ENCODE results near the gene RRAD. TPM values are rescaled to one million over a fixed set of nuclear protein-coding genes. Genes with fewer than 3 reads are reported as not detected.

RRAD gene
- total and polyA plus RNA-seq, 11 donors, result 57.5 to 298 (median 152) TPM

DNA sequence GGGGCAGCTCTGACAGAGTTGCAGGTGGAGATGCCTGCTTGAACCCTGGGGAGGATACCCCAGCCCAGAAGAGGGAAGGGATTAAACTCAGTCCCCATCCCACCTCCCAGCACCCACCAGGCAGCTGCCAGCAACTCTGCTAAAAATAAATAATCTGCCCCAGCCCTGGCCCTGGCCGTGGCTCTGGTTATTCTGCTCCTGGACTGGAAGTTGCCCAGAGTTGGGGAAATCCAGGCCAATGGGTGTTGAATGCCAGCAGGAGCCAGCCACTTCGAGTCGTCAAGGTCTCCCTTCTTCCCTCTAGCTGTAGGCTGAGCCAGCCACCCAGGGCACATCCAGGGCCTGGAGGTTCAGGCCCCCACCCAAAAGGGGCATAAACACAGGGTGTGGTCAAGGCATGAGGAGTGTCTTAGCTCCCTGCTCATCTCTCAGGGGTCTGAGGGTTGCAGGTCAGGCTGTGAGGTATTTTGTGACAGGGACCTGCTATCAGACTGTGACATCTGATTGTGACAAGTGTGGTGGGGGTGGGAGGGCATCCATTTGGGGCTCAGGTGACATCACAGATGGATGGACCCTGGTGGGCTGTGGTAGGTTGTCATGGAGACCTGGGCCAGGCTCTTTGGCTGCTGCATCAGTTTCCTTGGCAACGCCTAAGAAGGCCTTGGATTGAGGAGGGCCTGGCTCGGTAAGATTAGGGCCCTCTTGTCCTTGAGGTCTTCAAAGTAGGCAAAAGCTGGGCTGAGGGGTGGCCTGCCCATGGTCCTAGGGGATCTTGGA lies 1.0 kb upstream of the RRAD start:
- Histone ChIP-seq H3K27ac (peak overlapping the region; percentile 80 to 99 (median 93)), H3K4me1 (peaks cover 0 to 60% (median 28%) of the 10 kb centered on the region in 12 donors), H3K27me3 (peaks cover 0 to 34% (median 0%) of the 10 kb centered on the region in 9 donors), H3K4me3 (peak overlapping the region in 11 of 12 donors; percentile 54 to 94 (median 71)), H3K9me3 (no peaks in the 10 kb centered on the region), H3K36me3 (peaks cover 0 to 24% (median 3%) of the 10 kb centered on the region in 9 donors)
- WGBS, 4 donors, result 39 to 57% (median 49%) methylated on average over 4 to 5 of the region's 5 CpGs
- ATAC-seq (peak; percentile 31 to 66 (median 48)), DNase-seq (peak; percentile 72 to 86 (median 78))
- TF ChIP-seq, protein P1, sequence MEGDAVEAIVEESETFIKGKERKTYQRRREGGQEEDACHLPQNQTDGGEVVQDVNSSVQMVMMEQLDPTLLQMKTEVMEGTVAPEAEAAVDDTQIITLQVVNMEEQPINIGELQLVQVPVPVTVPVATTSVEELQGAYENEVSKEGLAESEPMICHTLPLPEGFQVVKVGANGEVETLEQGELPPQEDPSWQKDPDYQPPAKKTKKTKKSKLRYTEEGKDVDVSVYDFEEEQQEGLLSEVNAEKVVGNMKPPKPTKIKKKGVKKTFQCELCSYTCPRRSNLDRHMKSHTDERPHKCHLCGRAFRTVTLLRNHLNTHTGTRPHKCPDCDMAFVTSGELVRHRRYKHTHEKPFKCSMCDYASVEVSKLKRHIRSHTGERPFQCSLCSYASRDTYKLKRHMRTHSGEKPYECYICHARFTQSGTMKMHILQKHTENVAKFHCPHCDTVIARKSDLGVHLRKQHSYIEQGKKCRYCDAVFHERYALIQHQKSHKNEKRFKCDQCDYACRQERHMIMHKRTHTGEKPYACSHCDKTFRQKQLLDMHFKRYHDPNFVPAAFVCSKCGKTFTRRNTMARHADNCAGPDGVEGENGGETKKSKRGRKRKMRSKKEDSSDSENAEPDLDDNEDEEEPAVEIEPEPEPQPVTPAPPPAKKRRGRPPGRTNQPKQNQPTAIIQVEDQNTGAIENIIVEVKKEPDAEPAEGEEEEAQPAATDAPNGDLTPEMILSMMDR (IDR thresholded peaks at IDR 0.05), result peak in 2 of 12 donors; percentile 4 to 10
- TF ChIP-seq POLR2A (IDR thresholded peaks at IDR 0.05), result no peak
- intact Hi-C loops (cut with DNase I), result loop anchor here in 1 of 10 donors (1.0 kb wide), 1 partner anchor 23 kb away; no protein-coding TSS in a partner anchor

DNA sequence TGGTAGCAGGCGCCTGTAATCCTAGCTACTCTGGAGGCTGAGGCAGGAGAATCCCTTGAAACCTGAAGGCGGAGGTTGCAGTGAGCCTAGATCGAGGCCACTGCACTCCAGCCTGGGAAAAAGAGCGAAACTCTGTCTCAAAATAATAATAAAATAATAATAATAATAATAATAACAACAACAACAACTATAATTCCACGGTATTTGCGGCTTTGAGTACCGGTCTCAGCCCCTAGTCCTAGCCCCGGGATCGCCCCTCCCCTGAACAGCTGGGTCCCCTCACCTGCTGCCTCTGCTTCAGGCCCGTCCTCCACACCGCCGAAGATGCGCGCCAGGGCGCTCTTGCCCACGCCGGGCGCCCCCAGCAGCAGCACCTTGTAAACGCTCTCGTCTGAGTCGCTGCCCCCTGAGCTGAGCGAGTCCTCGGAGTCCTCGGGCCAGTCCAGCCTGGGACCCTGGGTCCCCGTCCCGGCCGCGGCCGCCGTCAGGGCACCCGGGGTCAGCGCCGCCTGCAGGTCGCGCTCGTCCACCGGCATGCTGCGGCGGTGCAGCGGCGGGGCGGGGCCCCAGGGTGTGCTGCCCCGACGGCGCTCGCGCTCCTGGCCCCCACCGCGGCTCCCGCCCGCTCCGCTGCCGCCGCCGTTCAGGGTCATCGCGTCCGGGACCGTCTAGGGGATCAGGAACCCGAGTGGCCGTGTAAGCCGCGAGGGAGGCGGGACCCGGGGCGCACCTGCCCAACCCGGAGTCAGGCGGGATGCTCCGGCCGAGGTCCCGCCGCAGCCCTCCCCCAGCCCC lies 611 bp downstream of the RRAD start:
- DNase-seq (peak in 4 of 5 donors; percentile 57 to 75 (median 70)), ATAC-seq (peak in 2 of 4 donors; percentile 1 to 25)
- Histone ChIP-seq H3K4me3 (peak overlapping the region; percentile 48 to 94 (median 68)), H3K27ac (peak overlapping the region; percentile 80 to 99 (median 93)), H3K27me3 (peaks cover 0 to 39% (median 0%) of the 10 kb centered on the region in 9 donors), H3K9me3 (no peaks in the 10 kb centered on the region), H3K4me1 (peaks cover 0 to 70% (median 32%) of the 10 kb centered on the region in 12 donors), H3K36me3 (peaks cover 0 to 23% (median 0%) of the 10 kb centered on the region in 9 donors)
- TF ChIP-seq POLR2A (IDR thresholded peaks at IDR 0.05), result no peak
- TF ChIP-seq, protein P1 (IDR thresholded peaks at IDR 0.05), result peak in 9 of 12 donors; percentile 14 to 52 (median 39)
- intact Hi-C loops (cut with DNase I), result loop anchor here in 5 of 10 donors (1.0 to 2.0 kb wide), 3 partner anchors 21 to 24 kb away; no protein-coding TSS in a partner anchor
- 5 to 19% (median 11%) methylated on average over 15 to 72 of the region's 72 CpGs for WGBS, 4 donors

DNA sequence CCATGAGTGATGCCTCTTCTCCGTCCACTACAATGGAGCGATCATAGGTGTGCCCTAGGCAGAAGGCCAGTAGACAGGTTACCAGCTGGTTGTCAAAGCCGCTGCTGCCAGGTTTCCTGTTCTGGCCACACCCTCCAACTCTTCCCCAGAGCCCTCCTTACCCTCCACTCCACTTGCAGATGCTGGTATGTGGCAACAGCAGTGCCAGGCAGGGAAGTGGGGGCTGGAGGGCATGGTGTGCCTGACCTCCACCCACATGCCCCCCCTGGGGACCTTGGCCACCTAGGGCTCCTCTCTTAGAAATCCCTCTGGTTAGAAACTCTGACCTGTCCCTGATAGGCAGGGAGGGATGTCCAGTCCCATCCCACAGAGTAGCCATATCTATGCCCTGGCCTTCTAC lies 1.5 kb downstream of the RRAD start:
- intact Hi-C loops (cut with DNase I), result loop anchor here in 3 of 10 donors (1.0 to 2.0 kb wide), 3 partner anchors 21 to 23 kb away; no protein-coding TSS in a partner anchor
- Histone ChIP-seq H3K27ac (peak overlapping the region; percentile 80 to 99 (median 93)), H3K4me3 (peak overlapping the region; percentile 48 to 94 (median 68)), H3K4me1 (peaks cover 0 to 78% (median 36%) of the 10 kb centered on the region in 12 donors), H3K27me3 (peaks cover 0 to 39% (median 0%) of the 10 kb centered on the region in 9 donors), H3K36me3 (peaks cover 0 to 23% (median 0%) of the 10 kb centered on the region in 9 donors), H3K9me3 (no peaks in the 10 kb centered on the region)
- TF ChIP-seq, protein P1 (IDR thresholded peaks at IDR 0.05), result no peak
- TF ChIP-seq POLR2A (IDR thresholded peaks at IDR 0.05), result no peak
- 25 to 40% (median 32%) methylated on average over 3 of the region's 3 CpGs for WGBS, 4 donors
- DNase-seq (peak in 1 of 5 donors; percentile 63), ATAC-seq (peak in 1 of 4 donors; percentile 0)

Data from heart left ventricle (tissue), 16 donors.